Vagina (tissue), 2 donors: ENCODE measurements around the gene KCTD10.

Experiments
- POLR2A ChIP-seq, 2 donors: fragments of 450-650 bp; IDR thresholded peaks; one replicate each; pipeline ENCODE4 v1.6.1; 2017; ENCODE audit warnings: antibody characterized with exemption in 2 of 2, mild to moderate bottlenecking in 2 of 2, moderate library complexity in 2 of 2
- TF ChIP-seq, protein P1 (sequence below), 3 experiments: fragments of 450-650 bp in 2 of 3; fragments of 200-600 bp in 1 of 3; sonication (generic) in 1 of 3; IDR thresholded peaks; one replicate each; pipeline ENCODE4 v1.5.1; 2017 to 2019; ENCODE audit warnings: antibody characterized with exemption in 3 of 3, mild to moderate bottlenecking in 2 of 3, moderate library complexity in 2 of 3

DNA sequence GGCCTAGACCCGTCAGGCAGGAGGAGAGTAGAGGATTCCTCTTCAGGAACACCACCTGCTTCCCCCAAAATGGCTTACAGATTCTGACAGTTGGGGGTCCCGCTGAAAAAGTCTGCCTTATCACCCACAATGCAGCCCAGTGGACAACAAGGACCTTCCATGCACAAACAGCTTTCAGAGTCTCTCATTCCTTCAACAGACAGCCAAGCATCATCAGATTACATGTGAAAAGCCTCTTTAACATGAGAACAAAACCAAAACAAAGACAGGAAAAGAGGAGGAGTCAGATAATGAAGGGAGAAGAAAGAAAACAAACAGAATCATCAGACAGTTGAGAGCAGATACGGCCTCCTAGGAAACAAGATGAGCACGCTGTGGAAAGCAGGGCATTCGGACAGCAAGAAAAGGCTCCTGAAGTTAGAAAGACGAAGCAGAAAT is 18.3 kb downstream of the KCTD10 start:
- TF ChIP-seq POLR2A (IDR thresholded peaks at IDR 0.05): no peak
- TF ChIP-seq, protein P1, sequence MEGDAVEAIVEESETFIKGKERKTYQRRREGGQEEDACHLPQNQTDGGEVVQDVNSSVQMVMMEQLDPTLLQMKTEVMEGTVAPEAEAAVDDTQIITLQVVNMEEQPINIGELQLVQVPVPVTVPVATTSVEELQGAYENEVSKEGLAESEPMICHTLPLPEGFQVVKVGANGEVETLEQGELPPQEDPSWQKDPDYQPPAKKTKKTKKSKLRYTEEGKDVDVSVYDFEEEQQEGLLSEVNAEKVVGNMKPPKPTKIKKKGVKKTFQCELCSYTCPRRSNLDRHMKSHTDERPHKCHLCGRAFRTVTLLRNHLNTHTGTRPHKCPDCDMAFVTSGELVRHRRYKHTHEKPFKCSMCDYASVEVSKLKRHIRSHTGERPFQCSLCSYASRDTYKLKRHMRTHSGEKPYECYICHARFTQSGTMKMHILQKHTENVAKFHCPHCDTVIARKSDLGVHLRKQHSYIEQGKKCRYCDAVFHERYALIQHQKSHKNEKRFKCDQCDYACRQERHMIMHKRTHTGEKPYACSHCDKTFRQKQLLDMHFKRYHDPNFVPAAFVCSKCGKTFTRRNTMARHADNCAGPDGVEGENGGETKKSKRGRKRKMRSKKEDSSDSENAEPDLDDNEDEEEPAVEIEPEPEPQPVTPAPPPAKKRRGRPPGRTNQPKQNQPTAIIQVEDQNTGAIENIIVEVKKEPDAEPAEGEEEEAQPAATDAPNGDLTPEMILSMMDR (IDR thresholded peaks at IDR 0.05): no peak
